ENCODE measurements around the gene HOXA5. TPM values are rescaled to one million over a fixed set of nuclear protein-coding genes. Genes with fewer than 3 reads are reported as not detected.

HOXA5 gene
- total and polyA plus RNA-seq, 10 of the 15 experiments (the other 5 are each of a cell fraction or from before 2014, with no cell fraction given), result 0.05 to 0.13 TPM; not detected in 8

DNA sequence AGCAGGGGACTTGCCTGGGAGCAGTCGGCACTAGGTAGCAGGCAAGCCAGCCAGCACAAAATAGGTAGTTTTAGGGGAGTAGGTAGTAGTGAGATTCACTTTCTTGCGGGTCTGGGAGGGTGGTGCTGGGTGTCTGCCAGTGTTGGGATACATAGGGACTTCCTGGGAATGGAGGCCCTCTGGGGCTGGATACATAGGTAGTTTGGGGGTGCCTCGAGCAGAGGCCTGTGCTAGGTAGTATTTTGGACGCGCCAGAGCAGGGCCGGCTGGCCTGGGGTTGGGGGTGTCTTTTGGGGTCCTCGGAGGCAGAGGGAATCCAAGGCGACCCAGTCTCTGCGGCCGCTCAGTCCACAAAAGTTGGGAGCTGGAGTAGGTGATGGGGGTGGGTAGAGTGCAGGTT lies 10.9 kb upstream of the HOXA5 start (continued):
- TF ChIP-seq, protein P1, sequence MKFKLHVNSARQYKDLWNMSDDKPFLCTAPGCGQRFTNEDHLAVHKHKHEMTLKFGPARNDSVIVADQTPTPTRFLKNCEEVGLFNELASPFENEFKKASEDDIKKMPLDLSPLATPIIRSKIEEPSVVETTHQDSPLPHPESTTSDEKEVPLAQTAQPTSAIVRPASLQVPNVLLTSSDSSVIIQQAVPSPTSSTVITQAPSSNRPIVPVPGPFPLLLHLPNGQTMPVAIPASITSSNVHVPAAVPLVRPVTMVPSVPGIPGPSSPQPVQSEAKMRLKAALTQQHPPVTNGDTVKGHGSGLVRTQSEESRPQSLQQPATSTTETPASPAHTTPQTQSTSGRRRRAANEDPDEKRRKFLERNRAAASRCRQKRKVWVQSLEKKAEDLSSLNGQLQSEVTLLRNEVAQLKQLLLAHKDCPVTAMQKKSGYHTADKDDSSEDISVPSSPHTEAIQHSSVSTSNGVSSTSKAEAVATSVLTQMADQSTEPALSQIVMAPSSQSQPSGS (IDR thresholded peaks at IDR 0.05; ENCODE audit: low read length), result no peak
- TF ChIP-seq, protein P2, sequence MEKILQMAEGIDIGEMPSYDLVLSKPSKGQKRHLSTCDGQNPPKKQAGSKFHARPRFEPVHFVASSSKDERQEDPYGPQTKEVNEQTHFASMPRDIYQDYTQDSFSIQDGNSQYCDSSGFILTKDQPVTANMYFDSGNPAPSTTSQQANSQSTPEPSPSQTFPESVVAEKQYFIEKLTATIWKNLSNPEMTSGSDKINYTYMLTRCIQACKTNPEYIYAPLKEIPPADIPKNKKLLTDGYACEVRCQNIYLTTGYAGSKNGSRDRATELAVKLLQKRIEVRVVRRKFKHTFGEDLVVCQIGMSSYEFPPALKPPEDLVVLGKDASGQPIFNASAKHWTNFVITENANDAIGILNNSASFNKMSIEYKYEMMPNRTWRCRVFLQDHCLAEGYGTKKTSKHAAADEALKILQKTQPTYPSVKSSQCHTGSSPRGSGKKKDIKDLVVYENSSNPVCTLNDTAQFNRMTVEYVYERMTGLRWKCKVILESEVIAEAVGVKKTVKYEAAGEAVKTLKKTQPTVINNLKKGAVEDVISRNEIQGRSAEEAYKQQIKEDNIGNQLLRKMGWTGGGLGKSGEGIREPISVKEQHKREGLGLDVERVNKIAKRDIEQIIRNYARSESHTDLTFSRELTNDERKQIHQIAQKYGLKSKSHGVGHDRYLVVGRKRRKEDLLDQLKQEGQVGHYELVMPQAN (conservative IDR thresholded peaks at IDR 0.05), result no peak
- TF ChIP-seq SMC3 (IDR thresholded peaks at IDR 0.05; ENCODE audit: borderline replicate concordance, low read length) (no peak), IRF4 (IDR thresholded peaks at IDR 0.05; ENCODE audit: low read depth, low read length) (no peak), GABPA (IDR thresholded peaks at IDR 0.05; ENCODE audit: low read depth) (no peak), NR2C1 (IDR thresholded peaks at IDR 0.05) (no peak), NFIC (IDR thresholded peaks at IDR 0.05; ENCODE audit: low read depth, low read length) (no peak)
- TF ChIP-seq, protein P3, sequence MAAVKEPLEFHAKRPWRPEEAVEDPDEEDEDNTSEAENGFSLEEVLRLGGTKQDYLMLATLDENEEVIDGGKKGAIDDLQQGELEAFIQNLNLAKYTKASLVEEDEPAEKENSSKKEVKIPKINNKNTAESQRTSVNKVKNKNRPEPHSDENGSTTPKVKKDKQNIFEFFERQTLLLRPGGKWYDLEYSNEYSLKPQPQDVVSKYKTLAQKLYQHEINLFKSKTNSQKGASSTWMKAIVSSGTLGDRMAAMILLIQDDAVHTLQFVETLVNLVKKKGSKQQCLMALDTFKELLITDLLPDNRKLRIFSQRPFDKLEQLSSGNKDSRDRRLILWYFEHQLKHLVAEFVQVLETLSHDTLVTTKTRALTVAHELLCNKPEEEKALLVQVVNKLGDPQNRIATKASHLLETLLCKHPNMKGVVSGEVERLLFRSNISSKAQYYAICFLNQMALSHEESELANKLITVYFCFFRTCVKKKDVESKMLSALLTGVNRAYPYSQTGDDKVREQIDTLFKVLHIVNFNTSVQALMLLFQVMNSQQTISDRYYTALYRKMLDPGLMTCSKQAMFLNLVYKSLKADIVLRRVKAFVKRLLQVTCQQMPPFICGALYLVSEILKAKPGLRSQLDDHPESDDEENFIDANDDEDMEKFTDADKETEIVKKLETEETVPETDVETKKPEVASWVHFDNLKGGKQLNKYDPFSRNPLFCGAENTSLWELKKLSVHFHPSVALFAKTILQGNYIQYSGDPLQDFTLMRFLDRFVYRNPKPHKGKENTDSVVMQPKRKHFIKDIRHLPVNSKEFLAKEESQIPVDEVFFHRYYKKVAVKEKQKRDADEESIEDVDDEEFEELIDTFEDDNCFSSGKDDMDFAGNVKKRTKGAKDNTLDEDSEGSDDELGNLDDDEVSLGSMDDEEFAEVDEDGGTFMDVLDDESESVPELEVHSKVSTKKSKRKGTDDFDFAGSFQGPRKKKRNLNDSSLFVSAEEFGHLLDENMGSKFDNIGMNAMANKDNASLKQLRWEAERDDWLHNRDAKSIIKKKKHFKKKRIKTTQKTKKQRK (IDR thresholded peaks at IDR 0.05; ENCODE audit: low read depth, low read length), result no peak
